HepG2 (cell line): ENCODE measurements around the gene MRPL51. TPM values are rescaled to one million over a fixed set of nuclear protein-coding genes. Genes with fewer than 3 reads are reported as not detected.
A peak's percentile ranks its signal among the peaks of the same experiment; 100 is the strongest.

Experiments
- IRX3 ChIP-seq: sonication (generic); formaldehyde crosslinking; IDR thresholded peaks from 2 replicates; pipeline ENCODE4 v1.8.1; 2023; ENCODE audit warnings: mild to moderate bottlenecking, low read depth, missing genetic modification reagents, borderline replicate concordance
- MTA3 ChIP-seq: sonication (generic); formaldehyde crosslinking; IDR thresholded peaks from 2 replicates; pipeline ENCODE4 v1.4.0; 2020; ENCODE audit warnings: missing genetic modification reagents
- NR3C1 ChIP-seq: sonication (generic); formaldehyde crosslinking; IDR thresholded peaks from 2 replicates; pipeline ENCODE4 v1.4.0; 2020; ENCODE audit warnings: missing genetic modification reagents
- SOX5 ChIP-seq: IDR thresholded peaks from 2 replicates; pipeline ENCODE4 v1.6.1; 2016; ENCODE audit warnings: borderline replicate concordance
- TAF15 ChIP-seq: fragments of 200-400 bp; formaldehyde crosslinking; IDR thresholded peaks from one replicate; pipeline ENCODE4 v1.6.1; 2018; ENCODE audit warnings: mild to moderate bottlenecking, low read depth, low read length; ENCODE audit not compliant: poor library complexity, severe bottlenecking
- TBX2 ChIP-seq: sonication (generic); formaldehyde crosslinking; IDR thresholded peaks from 2 replicates; pipeline ENCODE4 v1.5.0; 2020; ENCODE audit warnings: missing genetic modification reagents, mild to moderate bottlenecking, borderline replicate concordance
- ZNF205 ChIP-seq: IDR thresholded peaks from 2 replicates; pipeline ENCODE4 v1.6.1; 2018; ENCODE audit warnings: missing biosample characterization, missing genetic modification reagents
- ZNF484 ChIP-seq: sonication (generic); formaldehyde crosslinking; IDR thresholded peaks from 2 replicates; pipeline ENCODE4 v1.5.1; 2020; ENCODE audit warnings: mild to moderate bottlenecking, low read depth, missing genetic modification reagents, borderline replicate concordance
- ZNF746 ChIP-seq: sonication (generic); formaldehyde crosslinking; IDR thresholded peaks from 2 replicates; pipeline ENCODE4 v1.8.0; 2022; ENCODE audit warnings: mild to moderate bottlenecking, missing genetic modification reagents
- ZNF773 ChIP-seq: sonication (generic); formaldehyde crosslinking; IDR thresholded peaks from 2 replicates; pipeline ENCODE4 v1.4.0; 2020; ENCODE audit warnings: missing genetic modification reagents, borderline replicate concordance
- ZNF891 ChIP-seq: sonication (generic); formaldehyde crosslinking; IDR thresholded peaks from 2 replicates; pipeline ENCODE4 v1.5.0; 2020; ENCODE audit warnings: mild to moderate bottlenecking, missing genetic modification reagents
- ZSCAN31 ChIP-seq: sonication (generic); formaldehyde crosslinking; IDR thresholded peaks from 2 replicates; pipeline ENCODE4 v1.5.0; 2020; ENCODE audit warnings: low read depth, mild to moderate bottlenecking, missing genetic modification reagents
- polyA plus RNA-seq, 8 experiments: library from polyadenylated mRNA; depleted of rRNA in 3 of 8; stranded (reverse) in 7 of 8; unstranded in 1 of 8; fragments of >200 nt; fragmentation: Illumina TruSeq in 4 of 8; extraction: Trizol in 4 of 8; gene quantifications; 2 replicates each; pipeline versions ENCODE4 v1.2.1 to v1.2.3, GENCODE V29; 2011 to 2016; ENCODE audit warnings: low read depth in 4 of 8, missing spikeins in 1 of 8, mixed read lengths in 1 of 8; ENCODE audit not compliant: insufficient read depth in 1 of 8
- total RNA-seq, 5 experiments: library from RNA; depleted of rRNA; stranded (reverse); fragments of >200 nt; fragmentation: Illumina TruSeq; extraction: Trizol; gene quantifications; 2 replicates each; pipeline ENCODE4 v1.2.3, GENCODE V29; 2016; ENCODE audit warnings: low read depth in 1 of 5
- TF ChIP-seq, protein P1 (sequence below): sonication (generic); formaldehyde crosslinking; IDR thresholded peaks from 2 replicates; pipeline ENCODE4 v1.5.1; 2020; ENCODE audit warnings: missing genetic modification reagents, mild to moderate bottlenecking, borderline replicate concordance
- TF ChIP-seq, protein P2 (sequence below): sonication (generic); formaldehyde crosslinking; IDR thresholded peaks from 2 replicates; pipeline ENCODE4 v1.5.1; 2020; ENCODE audit warnings: missing genetic modification reagents, mild to moderate bottlenecking, borderline replicate concordance
- TF ChIP-seq, protein P3 (sequence below): sonication (generic); formaldehyde crosslinking; IDR thresholded peaks from 2 replicates; pipeline ENCODE4 v1.9.0; 2021; ENCODE audit warnings: missing genetic modification reagents, borderline replicate concordance
- TF ChIP-seq, protein P4 (sequence below): IDR thresholded peaks from 2 replicates; pipeline ENCODE4 v1.6.1; 2016
- TF ChIP-seq, protein P5 (sequence below): sonication (generic); formaldehyde crosslinking; IDR thresholded peaks from 2 replicates; pipeline ENCODE4 v1.4.0; 2020; ENCODE audit warnings: missing genetic modification reagents, borderline replicate concordance
- TF ChIP-seq, protein P6 (sequence below): sonication (generic); formaldehyde crosslinking; IDR thresholded peaks from 2 replicates; pipeline ENCODE4 v1.4.0; 2020; ENCODE audit warnings: mild to moderate bottlenecking, missing genetic modification reagents
- TF ChIP-seq, protein P7 (sequence below): sonication (generic); formaldehyde crosslinking; IDR thresholded peaks from 2 replicates; pipeline ENCODE4 v1.8.1; 2023; ENCODE audit warnings: missing genetic modification reagents, inconsistent platforms, borderline replicate concordance

The MRPL51 gene
- total and polyA plus RNA-seq, 2 of the 13 experiments (the other 11 are each of a cell fraction or from before 2014, with no cell fraction given) = 64.8 to 278 TPM

DNA sequence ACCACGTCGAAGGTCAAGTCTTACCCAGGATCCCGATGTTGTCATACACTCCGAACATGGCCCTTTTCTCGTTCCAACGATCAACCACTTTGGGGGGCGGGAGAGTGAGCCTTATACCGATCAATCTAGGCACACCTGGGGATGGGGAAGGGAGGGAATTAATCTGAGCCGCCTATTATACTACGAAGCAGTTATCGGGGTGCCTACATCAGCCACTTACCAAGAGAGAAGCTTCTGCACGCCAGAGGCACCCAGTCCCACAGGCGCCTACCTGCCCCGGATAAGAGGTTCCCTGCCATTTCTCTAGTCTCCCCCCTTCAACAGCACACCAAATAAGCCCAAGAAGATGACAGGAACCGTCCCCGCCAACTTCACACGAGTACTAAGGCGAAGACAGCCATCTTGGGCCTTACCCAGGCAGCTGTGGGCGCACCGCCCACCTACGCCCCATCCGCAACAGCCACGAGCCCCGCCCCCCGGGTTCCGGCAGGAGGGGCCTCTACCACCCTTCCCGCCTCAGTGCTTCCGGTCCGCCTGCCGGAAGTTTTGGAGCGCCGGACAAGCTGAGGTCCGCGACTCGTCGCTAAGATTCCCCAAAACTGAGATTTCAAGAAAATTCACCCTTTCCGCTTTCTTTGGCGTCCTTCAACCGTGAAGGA lies at the start of gene MRPL51 (continued):
- TF ChIP-seq, protein P1, sequence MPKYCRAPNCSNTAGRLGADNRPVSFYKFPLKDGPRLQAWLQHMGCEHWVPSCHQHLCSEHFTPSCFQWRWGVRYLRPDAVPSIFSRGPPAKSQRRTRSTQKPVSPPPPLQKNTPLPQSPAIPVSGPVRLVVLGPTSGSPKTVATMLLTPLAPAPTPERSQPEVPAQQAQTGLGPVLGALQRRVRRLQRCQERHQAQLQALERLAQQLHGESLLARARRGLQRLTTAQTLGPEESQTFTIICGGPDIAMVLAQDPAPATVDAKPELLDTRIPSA (CRISPR knock-in tag) = no peak
- TF ChIP-seq, protein P2, sequence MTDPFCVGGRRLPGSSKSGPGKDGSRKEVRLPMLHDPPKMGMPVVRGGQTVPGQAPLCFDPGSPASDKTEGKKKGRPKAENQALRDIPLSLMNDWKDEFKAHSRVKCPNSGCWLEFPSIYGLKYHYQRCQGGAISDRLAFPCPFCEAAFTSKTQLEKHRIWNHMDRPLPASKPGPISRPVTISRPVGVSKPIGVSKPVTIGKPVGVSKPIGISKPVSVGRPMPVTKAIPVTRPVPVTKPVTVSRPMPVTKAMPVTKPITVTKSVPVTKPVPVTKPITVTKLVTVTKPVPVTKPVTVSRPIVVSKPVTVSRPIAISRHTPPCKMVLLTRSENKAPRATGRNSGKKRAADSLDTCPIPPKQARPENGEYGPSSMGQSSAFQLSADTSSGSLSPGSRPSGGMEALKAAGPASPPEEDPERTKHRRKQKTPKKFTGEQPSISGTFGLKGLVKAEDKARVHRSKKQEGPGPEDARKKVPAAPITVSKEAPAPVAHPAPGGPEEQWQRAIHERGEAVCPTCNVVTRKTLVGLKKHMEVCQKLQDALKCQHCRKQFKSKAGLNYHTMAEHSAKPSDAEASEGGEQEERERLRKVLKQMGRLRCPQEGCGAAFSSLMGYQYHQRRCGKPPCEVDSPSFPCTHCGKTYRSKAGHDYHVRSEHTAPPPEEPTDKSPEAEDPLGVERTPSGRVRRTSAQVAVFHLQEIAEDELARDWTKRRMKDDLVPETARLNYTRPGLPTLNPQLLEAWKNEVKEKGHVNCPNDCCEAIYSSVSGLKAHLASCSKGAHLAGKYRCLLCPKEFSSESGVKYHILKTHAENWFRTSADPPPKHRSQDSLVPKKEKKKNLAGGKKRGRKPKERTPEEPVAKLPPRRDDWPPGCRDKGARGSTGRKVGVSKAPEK (CRISPR knock-in tag) = no peak
- TF ChIP-seq, protein P3, sequence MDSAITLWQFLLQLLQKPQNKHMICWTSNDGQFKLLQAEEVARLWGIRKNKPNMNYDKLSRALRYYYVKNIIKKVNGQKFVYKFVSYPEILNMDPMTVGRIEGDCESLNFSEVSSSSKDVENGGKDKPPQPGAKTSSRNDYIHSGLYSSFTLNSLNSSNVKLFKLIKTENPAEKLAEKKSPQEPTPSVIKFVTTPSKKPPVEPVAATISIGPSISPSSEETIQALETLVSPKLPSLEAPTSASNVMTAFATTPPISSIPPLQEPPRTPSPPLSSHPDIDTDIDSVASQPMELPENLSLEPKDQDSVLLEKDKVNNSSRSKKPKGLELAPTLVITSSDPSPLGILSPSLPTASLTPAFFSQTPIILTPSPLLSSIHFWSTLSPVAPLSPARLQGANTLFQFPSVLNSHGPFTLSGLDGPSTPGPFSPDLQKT (CRISPR knock-in tag) = no peak; the same call in 1 of the 2 replicates
- TF ChIP-seq ZNF891 (CRISPR knock-in tag) (no peak), NR3C1 (no peak), ZNF205 (CRISPR knock-in tag) (peak; percentile 16; the same call in 1 of the 2 replicates), IRX3 (CRISPR knock-in tag) (0 out of 2 replicates have a peak, but pooled peaks have one; percentile 4), ZNF773 (CRISPR knock-in tag) (no peak), TBX2 (peak; percentile 67; the same call in 1 of the 2 replicates), TAF15 (no peak), ZNF484 (no peak), MTA3 (CRISPR knock-in tag) (no peak), ZNF746 (peak; percentile 26; the same call in 1 of the 2 replicates), ZSCAN31 (CRISPR knock-in tag) (peak; percentile 60; the same call in 1 of the 2 replicates), SOX5 (CRISPR knock-in tag) (no peak; the same call in 1 of the 2 replicates)
- TF ChIP-seq, protein P4, sequence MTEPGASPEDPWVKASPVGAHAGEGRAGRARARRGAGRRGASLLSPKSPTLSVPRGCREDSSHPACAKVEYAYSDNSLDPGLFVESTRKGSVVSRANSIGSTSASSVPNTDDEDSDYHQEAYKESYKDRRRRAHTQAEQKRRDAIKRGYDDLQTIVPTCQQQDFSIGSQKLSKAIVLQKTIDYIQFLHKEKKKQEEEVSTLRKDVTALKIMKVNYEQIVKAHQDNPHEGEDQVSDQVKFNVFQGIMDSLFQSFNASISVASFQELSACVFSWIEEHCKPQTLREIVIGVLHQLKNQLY (CRISPR knock-in tag) = no peak
- TF ChIP-seq, protein P5, sequence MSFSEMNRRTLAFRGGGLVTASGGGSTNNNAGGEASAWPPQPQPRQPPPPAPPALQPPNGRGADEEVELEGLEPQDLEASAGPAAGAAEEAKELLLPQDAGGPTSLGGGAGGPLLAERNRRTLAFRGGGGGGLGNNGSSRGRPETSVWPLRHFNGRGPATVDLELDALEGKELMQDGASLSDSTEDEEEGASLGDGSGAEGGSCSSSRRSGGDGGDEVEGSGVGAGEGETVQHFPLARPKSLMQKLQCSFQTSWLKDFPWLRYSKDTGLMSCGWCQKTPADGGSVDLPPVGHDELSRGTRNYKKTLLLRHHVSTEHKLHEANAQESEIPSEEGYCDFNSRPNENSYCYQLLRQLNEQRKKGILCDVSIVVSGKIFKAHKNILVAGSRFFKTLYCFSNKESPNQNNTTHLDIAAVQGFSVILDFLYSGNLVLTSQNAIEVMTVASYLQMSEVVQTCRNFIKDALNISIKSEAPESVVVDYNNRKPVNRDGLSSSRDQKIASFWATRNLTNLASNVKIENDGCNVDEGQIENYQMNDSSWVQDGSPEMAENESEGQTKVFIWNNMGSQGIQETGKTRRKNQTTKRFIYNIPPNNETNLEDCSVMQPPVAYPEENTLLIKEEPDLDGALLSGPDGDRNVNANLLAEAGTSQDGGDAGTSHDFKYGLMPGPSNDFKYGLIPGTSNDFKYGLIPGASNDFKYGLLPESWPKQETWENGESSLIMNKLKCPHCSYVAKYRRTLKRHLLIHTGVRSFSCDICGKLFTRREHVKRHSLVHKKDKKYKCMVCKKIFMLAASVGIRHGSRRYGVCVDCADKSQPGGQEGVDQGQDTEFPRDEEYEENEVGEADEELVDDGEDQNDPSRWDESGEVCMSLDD (CRISPR knock-in tag) = no peak
- TF ChIP-seq, protein P6, sequence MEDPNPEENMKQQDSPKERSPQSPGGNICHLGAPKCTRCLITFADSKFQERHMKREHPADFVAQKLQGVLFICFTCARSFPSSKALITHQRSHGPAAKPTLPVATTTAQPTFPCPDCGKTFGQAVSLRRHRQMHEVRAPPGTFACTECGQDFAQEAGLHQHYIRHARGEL (CRISPR knock-in tag) = no peak
- TF ChIP-seq, protein P7, sequence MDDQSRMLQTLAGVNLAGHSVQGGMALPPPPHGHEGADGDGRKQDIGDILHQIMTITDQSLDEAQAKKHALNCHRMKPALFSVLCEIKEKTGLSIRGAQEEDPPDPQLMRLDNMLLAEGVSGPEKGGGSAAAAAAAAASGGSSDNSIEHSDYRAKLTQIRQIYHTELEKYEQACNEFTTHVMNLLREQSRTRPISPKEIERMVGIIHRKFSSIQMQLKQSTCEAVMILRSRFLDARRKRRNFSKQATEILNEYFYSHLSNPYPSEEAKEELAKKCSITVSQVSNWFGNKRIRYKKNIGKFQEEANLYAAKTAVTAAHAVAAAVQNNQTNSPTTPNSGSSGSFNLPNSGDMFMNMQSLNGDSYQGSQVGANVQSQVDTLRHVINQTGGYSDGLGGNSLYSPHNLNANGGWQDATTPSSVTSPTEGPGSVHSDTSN (CRISPR knock-in tag) = no peak
